ENCODE measurements around the gene CR2.

CR2 gene

DNA sequence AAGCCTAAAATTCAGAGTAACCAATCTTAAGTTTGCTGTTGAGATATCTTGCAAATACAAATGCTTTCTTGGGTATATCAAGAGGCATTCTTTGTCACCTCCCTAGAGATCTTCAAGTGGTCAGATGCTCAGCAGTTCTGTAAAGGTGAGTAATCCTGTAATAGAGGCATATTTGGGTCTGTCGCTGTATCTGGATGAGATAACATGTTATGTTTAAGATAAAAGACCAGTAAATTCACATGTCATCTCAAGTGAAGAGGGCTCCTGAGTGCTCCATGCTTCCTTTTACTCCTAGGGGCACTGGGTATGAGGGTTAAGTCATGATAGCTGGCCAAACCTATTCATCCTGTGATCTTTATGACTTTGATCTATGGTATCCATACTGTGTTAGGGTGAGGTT, 7.5 kb downstream of the CR2 start:
- no peaks in the 10 kb centered on the region for H4K20me1 ChIP-seq (ENCODE audit: insufficient read depth)
- TF ChIP-seq, protein P1, sequence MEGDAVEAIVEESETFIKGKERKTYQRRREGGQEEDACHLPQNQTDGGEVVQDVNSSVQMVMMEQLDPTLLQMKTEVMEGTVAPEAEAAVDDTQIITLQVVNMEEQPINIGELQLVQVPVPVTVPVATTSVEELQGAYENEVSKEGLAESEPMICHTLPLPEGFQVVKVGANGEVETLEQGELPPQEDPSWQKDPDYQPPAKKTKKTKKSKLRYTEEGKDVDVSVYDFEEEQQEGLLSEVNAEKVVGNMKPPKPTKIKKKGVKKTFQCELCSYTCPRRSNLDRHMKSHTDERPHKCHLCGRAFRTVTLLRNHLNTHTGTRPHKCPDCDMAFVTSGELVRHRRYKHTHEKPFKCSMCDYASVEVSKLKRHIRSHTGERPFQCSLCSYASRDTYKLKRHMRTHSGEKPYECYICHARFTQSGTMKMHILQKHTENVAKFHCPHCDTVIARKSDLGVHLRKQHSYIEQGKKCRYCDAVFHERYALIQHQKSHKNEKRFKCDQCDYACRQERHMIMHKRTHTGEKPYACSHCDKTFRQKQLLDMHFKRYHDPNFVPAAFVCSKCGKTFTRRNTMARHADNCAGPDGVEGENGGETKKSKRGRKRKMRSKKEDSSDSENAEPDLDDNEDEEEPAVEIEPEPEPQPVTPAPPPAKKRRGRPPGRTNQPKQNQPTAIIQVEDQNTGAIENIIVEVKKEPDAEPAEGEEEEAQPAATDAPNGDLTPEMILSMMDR (conservative IDR thresholded peaks at IDR 0.05; ENCODE audit: low read depth, low read length): no peak
- no peaks in the 10 kb centered on the region for H3K79me2 ChIP-seq (ENCODE audit: insufficient read depth, low read depth)
- no peaks in the 10 kb centered on the region for H3K36me3 ChIP-seq (ENCODE audit: insufficient read depth)
- H3K4me2 ChIP-seq: no peak overlapping the region
- H3K27ac ChIP-seq: no peak overlapping the region
- H3K4me3 ChIP-seq (IDR thresholded peaks at IDR 0.05; ENCODE audit: insufficient read depth, low read depth, low read length): no peak overlapping the region
- no peak overlapping the region for H3K9ac ChIP-seq
- H3K4me1 ChIP-seq (ENCODE audit: low read depth, poor library complexity, severe bottlenecking): no peaks in the 10 kb centered on the region
- H2AFZ ChIP-seq (ENCODE audit: low read depth): no peak overlapping the region
- H3K27me3 ChIP-seq (ENCODE audit: insufficient read depth, low read depth): no peaks in the 10 kb centered on the region

DNA sequence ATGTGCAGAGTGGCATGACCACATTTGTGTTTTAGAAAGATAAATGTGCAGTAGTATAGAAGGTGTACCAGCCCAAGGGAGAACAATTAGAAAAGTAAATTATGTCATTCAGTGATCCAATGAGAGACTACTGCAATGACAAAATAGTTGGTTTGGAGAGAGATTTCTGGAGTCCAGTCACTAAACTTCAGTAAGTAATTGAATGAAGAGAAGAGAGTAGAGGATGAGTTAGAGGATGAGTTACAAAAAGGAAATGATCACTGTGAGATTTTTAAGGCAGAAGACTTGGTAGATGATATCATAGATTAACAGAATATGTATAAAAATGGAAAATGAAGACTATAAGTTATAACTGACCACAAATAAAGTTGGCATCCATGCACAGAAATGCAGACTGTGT, 8.4 kb downstream of the CR2 start:
- Histone ChIP-seq H4K20me1 (ENCODE audit: insufficient read depth) (no peaks in the 10 kb centered on the region), H3K79me2 (ENCODE audit: insufficient read depth, low read depth) (no peaks in the 10 kb centered on the region), H3K9ac (no peak overlapping the region), H3K4me3 (IDR thresholded peaks at IDR 0.05; ENCODE audit: insufficient read depth, low read depth, low read length) (no peak overlapping the region), H3K36me3 (ENCODE audit: insufficient read depth) (no peaks in the 10 kb centered on the region), H2AFZ (ENCODE audit: low read depth) (no peak overlapping the region), H3K27me3 (ENCODE audit: insufficient read depth, low read depth) (no peaks in the 10 kb centered on the region), H3K4me2 (no peak overlapping the region), H3K27ac (no peak overlapping the region), H3K4me1 (ENCODE audit: low read depth, poor library complexity, severe bottlenecking) (no peaks in the 10 kb centered on the region)
- TF ChIP-seq, protein P1 (conservative IDR thresholded peaks at IDR 0.05; ENCODE audit: low read depth, low read length): no peak

DNA sequence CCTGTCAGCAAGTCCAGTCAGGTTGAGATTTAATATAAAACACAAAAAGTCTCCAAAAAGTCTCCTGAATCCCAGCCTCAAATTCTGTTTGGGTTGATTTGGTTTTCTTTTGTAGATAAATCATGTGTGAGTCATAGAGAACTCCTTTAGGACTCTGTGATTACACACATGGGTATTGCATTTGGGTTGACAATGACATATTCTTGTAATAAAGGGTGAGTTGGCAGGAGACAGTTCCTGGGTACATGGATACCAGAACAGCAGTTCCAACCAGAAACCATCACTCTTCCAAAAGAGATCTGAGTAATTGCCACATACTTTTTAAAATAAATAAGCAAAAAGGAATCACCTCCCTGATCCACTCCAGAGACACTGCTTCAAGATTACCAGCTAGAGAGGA, 8.9 kb downstream of the CR2 start:
- no peak overlapping the region for H2AFZ ChIP-seq (ENCODE audit: low read depth)
- H3K4me2 ChIP-seq: no peak overlapping the region
- no peak overlapping the region for H3K4me3 ChIP-seq (IDR thresholded peaks at IDR 0.05; ENCODE audit: insufficient read depth, low read depth, low read length)
- no peaks in the 10 kb centered on the region for H4K20me1 ChIP-seq (ENCODE audit: insufficient read depth)
- no peaks in the 10 kb centered on the region for H3K27me3 ChIP-seq (ENCODE audit: insufficient read depth, low read depth)
- H3K27ac ChIP-seq: no peak overlapping the region
- H3K79me2 ChIP-seq (ENCODE audit: insufficient read depth, low read depth): no peaks in the 10 kb centered on the region
- H3K9ac ChIP-seq: no peak overlapping the region
- TF ChIP-seq, protein P1 (conservative IDR thresholded peaks at IDR 0.05; ENCODE audit: low read depth, low read length): no peak
- no peaks in the 10 kb centered on the region for H3K4me1 ChIP-seq (ENCODE audit: low read depth, poor library complexity, severe bottlenecking)
- H3K36me3 ChIP-seq (ENCODE audit: insufficient read depth): no peaks in the 10 kb centered on the region

DNA sequence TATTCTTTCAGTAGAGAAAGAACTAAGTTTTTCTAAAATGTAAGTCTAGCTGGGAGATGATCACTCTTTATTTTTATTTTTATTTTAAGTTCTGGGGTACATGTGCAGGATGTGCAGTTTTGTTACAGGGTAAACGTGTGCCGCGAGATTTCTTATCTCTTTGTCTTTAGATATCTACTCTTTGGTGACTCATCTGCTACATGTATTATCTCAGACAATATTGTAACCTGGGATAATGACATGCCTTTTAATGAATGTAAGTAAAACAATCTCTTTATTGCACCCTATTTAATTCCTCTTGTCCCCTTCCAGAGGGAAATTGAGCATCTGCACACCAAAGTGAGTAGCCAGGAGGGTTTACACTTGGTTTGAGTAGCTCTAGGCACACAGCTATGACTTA, 9.4 kb downstream of the CR2 start:
- Histone ChIP-seq H3K4me2 (no peak overlapping the region), H3K4me3 (IDR thresholded peaks at IDR 0.05; ENCODE audit: insufficient read depth, low read depth, low read length) (no peak overlapping the region), H3K36me3 (ENCODE audit: insufficient read depth) (no peaks in the 10 kb centered on the region), H3K9ac (no peak overlapping the region), H3K4me1 (ENCODE audit: low read depth, poor library complexity, severe bottlenecking) (no peaks in the 10 kb centered on the region), H3K79me2 (ENCODE audit: insufficient read depth, low read depth) (no peaks in the 10 kb centered on the region), H2AFZ (ENCODE audit: low read depth) (no peak overlapping the region), H3K27ac (no peak overlapping the region), H4K20me1 (ENCODE audit: insufficient read depth) (no peaks in the 10 kb centered on the region), H3K27me3 (ENCODE audit: insufficient read depth, low read depth) (no peaks in the 10 kb centered on the region)
- TF ChIP-seq, protein P1 (conservative IDR thresholded peaks at IDR 0.05; ENCODE audit: low read depth, low read length): no peak

DNA sequence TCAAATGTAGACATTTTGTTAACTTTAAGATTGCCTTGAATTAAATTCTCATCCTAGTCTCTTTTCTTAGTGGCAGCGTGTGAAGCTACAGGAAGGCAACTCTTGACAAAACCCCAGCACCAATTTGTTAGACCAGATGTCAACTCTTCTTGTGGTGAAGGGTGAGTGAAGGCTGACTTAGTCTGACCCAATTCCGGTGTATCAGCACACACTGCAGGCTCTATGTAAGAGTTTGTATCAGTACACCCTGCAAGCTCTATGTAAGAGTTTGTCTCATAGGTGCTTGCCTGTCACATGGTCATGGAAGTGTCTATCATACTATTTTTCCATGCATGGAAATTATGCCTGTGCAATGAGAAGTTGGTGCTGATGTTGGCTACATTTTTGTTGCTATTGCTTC, 16.8 kb downstream of the CR2 start:
- Histone ChIP-seq H3K9ac (no peak overlapping the region), H3K4me2 (no peak overlapping the region), H3K36me3 (ENCODE audit: insufficient read depth) (no peaks in the 10 kb centered on the region), H2AFZ (ENCODE audit: low read depth) (no peak overlapping the region), H3K79me2 (ENCODE audit: insufficient read depth, low read depth) (no peaks in the 10 kb centered on the region), H3K4me3 (IDR thresholded peaks at IDR 0.05; ENCODE audit: insufficient read depth, low read depth, low read length) (no peak overlapping the region), H3K27me3 (ENCODE audit: insufficient read depth, low read depth) (no peaks in the 10 kb centered on the region), H3K27ac (no peak overlapping the region), H3K4me1 (ENCODE audit: low read depth, poor library complexity, severe bottlenecking) (no peaks in the 10 kb centered on the region), H4K20me1 (ENCODE audit: insufficient read depth) (no peaks in the 10 kb centered on the region)
- TF ChIP-seq, protein P1 (conservative IDR thresholded peaks at IDR 0.05; ENCODE audit: low read depth, low read length): no peak

Data from KMS-11 (cell line).